Ishikawa (cell line): ENCODE results near the gene RNF44.

Experiments used
- CEBPB ChIP-seq: IDR thresholded peaks from 2 replicates; pipeline ENCODE4 v1.6.1; 2012
- EGR1 ChIP-seq: IDR thresholded peaks from 2 replicates; pipeline ENCODE4 v1.6.1; 2012
- NFIC ChIP-seq: IDR thresholded peaks from 2 replicates; pipeline ENCODE4 v1.6.1; 2012
- RAD21 ChIP-seq: IDR thresholded peaks from 2 replicates; pipeline ENCODE4 v1.6.1; 2012; ENCODE audit warnings: low read depth
- REST ChIP-seq: IDR thresholded peaks from 2 replicates; pipeline ENCODE4 v1.6.1; 2012; ENCODE audit warnings: low read depth, mild to moderate bottlenecking
- TEAD4 ChIP-seq: IDR thresholded peaks from 2 replicates; pipeline ENCODE4 v1.6.1; 2012

DNA sequence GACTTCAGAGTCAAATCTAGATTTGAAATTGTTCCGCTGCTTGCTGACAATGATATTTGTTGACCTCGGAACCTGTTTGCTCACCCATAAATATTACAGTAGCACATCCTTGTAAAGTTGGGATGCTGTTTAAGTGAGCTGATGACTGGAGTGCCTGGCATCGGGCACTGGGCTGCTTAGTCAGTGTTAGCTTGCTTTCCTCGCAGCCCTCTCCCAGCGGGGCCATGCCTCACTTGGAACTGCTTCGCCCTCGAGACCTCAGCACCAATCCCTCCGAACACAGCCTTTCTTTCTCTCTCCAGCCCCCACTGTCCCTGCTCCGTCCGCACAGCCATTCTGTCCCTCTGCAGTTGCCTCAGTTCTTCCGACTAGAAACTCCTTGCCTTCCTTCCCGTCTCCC is 23.4 kb downstream of the RNF44 start:
- TF ChIP-seq REST (no peak), NFIC (no peak), CEBPB (no peak), RAD21 (no peak), EGR1 (no peak), TEAD4 (no peak)
